Measurements from ENCODE around the gene TNFAIP8L1.
"Not testable (repeated sequence)": the region's sequence is repeated elsewhere in the genome, so short reads cannot be mapped to it uniquely, and the experiment has no call there.

Gene TNFAIP8L1

GRCh38 chr19:4638828-4639530, at the start of gene TNFAIP8L1:
TNFAIP8L1 (plus strand) TSS chr19:4639516; CDS start chr19:4651870, 12,354 bp downstream.
- H3K27ac ChIP-seq: no peak within 1 kb of the TSS
- DNase-seq (ENCODE audit: low read depth, low spot score): peak; percentile 50

- DNase-seq (ENCODE audit: low read depth, low spot score): no peak
- no peak overlapping the region for H3K27ac ChIP-seq
Measured at GRCh38 chr19:4589579-4590410, 49.5 kb upstream of the TNFAIP8L1 start.

- no peak overlapping the region for H3K27ac ChIP-seq
- no peak for DNase-seq (ENCODE audit: low read depth, low spot score)
Measured at GRCh38 chr19:4590559-4590958, 48.8 kb upstream of the TNFAIP8L1 start.

- DNase-seq (ENCODE audit: low read depth, low spot score): no peak
- no peak overlapping the region for H3K27ac ChIP-seq
Measured at GRCh38 chr19:4591320-4591719, 48.0 kb upstream of the TNFAIP8L1 start.

- H3K27ac ChIP-seq: no peak overlapping the region
- no peak for DNase-seq (ENCODE audit: low read depth, low spot score)
Measured at GRCh38 chr19:4592445-4592844, 46.9 kb upstream of the TNFAIP8L1 start.

GRCh38 chr19:4593409-4593851, 45.9 kb upstream of the TNFAIP8L1 start:
- peak; percentile 82 for DNase-seq (ENCODE audit: low read depth, low spot score)

GRCh38 chr19:4594201-4594600, 45.1 kb upstream of the TNFAIP8L1 start:
- DNase-seq (ENCODE audit: low read depth, low spot score): no peak
- no peak overlapping the region for H3K27ac ChIP-seq

More at GRCh38 chr19:4593409-4593851, 45.9 kb upstream of the TNFAIP8L1 start:
- H3K27ac ChIP-seq: peak overlapping the region; percentile 15

GRCh38 chr19:4595158-4595557, 44.2 kb upstream of the TNFAIP8L1 start:
- H3K27ac ChIP-seq; DNase-seq (ENCODE audit: low read depth, low spot score): not testable (repeated sequence)

- DNase-seq (ENCODE audit: low read depth, low spot score): no peak
- H3K27ac ChIP-seq: no peak overlapping the region
Measured at GRCh38 chr19:4596033-4596904, 43.0 kb upstream of the TNFAIP8L1 start.

GRCh38 chr19:4597278-4597974, 41.9 kb upstream of the TNFAIP8L1 start:
- no peak for DNase-seq (ENCODE audit: low read depth, low spot score)
- H3K27ac ChIP-seq: no peak overlapping the region

GRCh38 chr19:4597975-4598671, 41.2 kb upstream of the TNFAIP8L1 start:
- DNase-seq (ENCODE audit: low read depth, low spot score): no peak
- H3K27ac ChIP-seq: no peak overlapping the region

GRCh38 chr19:4598712-4599111, 40.6 kb upstream of the TNFAIP8L1 start:
- no peak overlapping the region for H3K27ac ChIP-seq

GRCh38 chr19:4600082-4600481, 39.2 kb upstream of the TNFAIP8L1 start:
- DNase-seq (ENCODE audit: low read depth, low spot score): no peak
- no peak overlapping the region for H3K27ac ChIP-seq

More at GRCh38 chr19:4598712-4599111, 40.6 kb upstream of the TNFAIP8L1 start:
- DNase-seq (ENCODE audit: low read depth, low spot score): no peak

- H3K27ac ChIP-seq: no peak overlapping the region
- DNase-seq (ENCODE audit: low read depth, low spot score): no peak
Measured at GRCh38 chr19:4600893-4601292, 38.4 kb upstream of the TNFAIP8L1 start.

GRCh38 chr19:4602173-4602788, 37.0 kb upstream of the TNFAIP8L1 start:
- no peak overlapping the region for H3K27ac ChIP-seq
- DNase-seq (ENCODE audit: low read depth, low spot score): no peak

GRCh38 chr19:4602915-4603314, 36.4 kb upstream of the TNFAIP8L1 start:
- no peak overlapping the region for H3K27ac ChIP-seq
- DNase-seq (ENCODE audit: low read depth, low spot score): no peak

GRCh38 chr19:4604912-4605311, 34.4 kb upstream of the TNFAIP8L1 start:
- no peak overlapping the region for H3K27ac ChIP-seq
- no peak for DNase-seq (ENCODE audit: low read depth, low spot score)

- no peak overlapping the region for H3K27ac ChIP-seq
- no peak for DNase-seq (ENCODE audit: low read depth, low spot score)
Measured at GRCh38 chr19:4606181-4606580, 33.1 kb upstream of the TNFAIP8L1 start.
